ENCODE data around the gene ELAVL2. TPM values are rescaled to one million over a fixed set of nuclear protein-coding genes. Genes with fewer than 3 reads are reported as not detected.
A peak's percentile ranks its signal among the peaks of the same experiment; 100 is the strongest.

The ELAVL2 gene
- total RNA-seq, 1 donor from 2014 or later: 11.6 TPM

GRCh38 chr9:23702311-23702922 lies 123.6 kb downstream of the ELAVL2 start:
- H3K27ac Mint-ChIP-seq: no peak overlapping the region
- H3K9me3 Mint-ChIP-seq: no peaks in the 10 kb centered on the region
- no peak for DNase-seq (ENCODE audit: extremely low spot score, unreplicated experiment)
- TF ChIP-seq CTCF (conservative IDR thresholded peaks at IDR 0.05): peak; percentile 33
- H3K27me3 Mint-ChIP-seq: no peaks in the 10 kb centered on the region
- no peaks in the 10 kb centered on the region for H3K36me3 Mint-ChIP-seq
- no peak overlapping the region for H3K4me3 Mint-ChIP-seq
- no peaks in the 10 kb centered on the region for H3K4me1 Mint-ChIP-seq (ENCODE audit: unreplicated experiment)

GRCh38 chr9:23701291-23701690 lies 124.7 kb downstream of the ELAVL2 start:
- no peaks in the 10 kb centered on the region for H3K27me3 Mint-ChIP-seq
- no peak for TF ChIP-seq CTCF (conservative IDR thresholded peaks at IDR 0.05)
- DNase-seq (ENCODE audit: extremely low spot score, unreplicated experiment): no peak
- no peak overlapping the region for H3K27ac Mint-ChIP-seq
- H3K9me3 Mint-ChIP-seq: no peaks in the 10 kb centered on the region
- H3K36me3 Mint-ChIP-seq: no peaks in the 10 kb centered on the region
- H3K4me3 Mint-ChIP-seq: no peak overlapping the region
- H3K4me1 Mint-ChIP-seq (ENCODE audit: unreplicated experiment): no peaks in the 10 kb centered on the region

- Mint-ChIP-seq H3K27me3 (no peaks in the 10 kb centered on the region), H3K9me3 (no peaks in the 10 kb centered on the region), H3K4me1 (ENCODE audit: unreplicated experiment) (no peaks in the 10 kb centered on the region), H3K4me3 (no peak overlapping the region), H3K27ac (no peak overlapping the region), H3K36me3 (no peaks in the 10 kb centered on the region)
- no peak for DNase-seq (ENCODE audit: extremely low spot score, unreplicated experiment)
- no peak for TF ChIP-seq CTCF (conservative IDR thresholded peaks at IDR 0.05)
Observed at GRCh38 chr9:23700359-23700758, 125.7 kb downstream of the ELAVL2 start.

- no peak for DNase-seq (ENCODE audit: extremely low spot score, unreplicated experiment)
- Mint-ChIP-seq H3K27me3 (no peaks in the 10 kb centered on the region), H3K27ac (no peak overlapping the region), H3K9me3 (no peaks in the 10 kb centered on the region), H3K4me1 (ENCODE audit: unreplicated experiment) (no peaks in the 10 kb centered on the region), H3K36me3 (no peaks in the 10 kb centered on the region), H3K4me3 (no peak overlapping the region)
- no peak for TF ChIP-seq CTCF (conservative IDR thresholded peaks at IDR 0.05)
Observed at GRCh38 chr9:23698161-23698560, 127.9 kb downstream of the ELAVL2 start.

GRCh38 chr9:23695572-23695971 lies 130.5 kb downstream of the ELAVL2 start:
- TF ChIP-seq CTCF (conservative IDR thresholded peaks at IDR 0.05): no peak
- no peak overlapping the region for H3K27ac Mint-ChIP-seq
- H3K4me3 Mint-ChIP-seq: no peak overlapping the region
- H3K4me1 Mint-ChIP-seq (ENCODE audit: unreplicated experiment): no peaks in the 10 kb centered on the region
- no peaks in the 10 kb centered on the region for H3K27me3 Mint-ChIP-seq
- no peak for DNase-seq (ENCODE audit: extremely low spot score, unreplicated experiment)
- H3K36me3 Mint-ChIP-seq: no peaks in the 10 kb centered on the region
- H3K9me3 Mint-ChIP-seq: no peaks in the 10 kb centered on the region

- Mint-ChIP-seq H3K36me3 (no peaks in the 10 kb centered on the region), H3K27me3 (no peaks in the 10 kb centered on the region), H3K4me1 (ENCODE audit: unreplicated experiment) (no peaks in the 10 kb centered on the region), H3K4me3 (no peak overlapping the region), H3K27ac (no peak overlapping the region), H3K9me3 (no peaks in the 10 kb centered on the region)
- TF ChIP-seq CTCF (conservative IDR thresholded peaks at IDR 0.05): no peak
- no peak for DNase-seq (ENCODE audit: extremely low spot score, unreplicated experiment)
Observed at GRCh38 chr9:23693374-23693773, 132.7 kb downstream of the ELAVL2 start.
